Measurements from ENCODE around the gene SHH.
"Not testable (repeated sequence)": the region's sequence is repeated elsewhere in the genome, so short reads cannot be mapped to it uniquely, and the experiment has no call there.

The SHH gene

GRCh38 chr7:155818820-155819168, 6.5 kb upstream of the SHH start:
- DNase-seq: no peak

GRCh38 chr7:155818154-155818819, 6.0 kb upstream of the SHH start:
- no peak for DNase-seq

GRCh38 chr7:155817515-155817914, 5.3 kb upstream of the SHH start:
- not testable (repeated sequence) for DNase-seq

- no peak for DNase-seq
Observed at GRCh38 chr7:155816996-155817395, 4.7 kb upstream of the SHH start.

- DNase-seq: no peak
Observed at GRCh38 chr7:155816192-155816508, 3.9 kb upstream of the SHH start.

DNA sequence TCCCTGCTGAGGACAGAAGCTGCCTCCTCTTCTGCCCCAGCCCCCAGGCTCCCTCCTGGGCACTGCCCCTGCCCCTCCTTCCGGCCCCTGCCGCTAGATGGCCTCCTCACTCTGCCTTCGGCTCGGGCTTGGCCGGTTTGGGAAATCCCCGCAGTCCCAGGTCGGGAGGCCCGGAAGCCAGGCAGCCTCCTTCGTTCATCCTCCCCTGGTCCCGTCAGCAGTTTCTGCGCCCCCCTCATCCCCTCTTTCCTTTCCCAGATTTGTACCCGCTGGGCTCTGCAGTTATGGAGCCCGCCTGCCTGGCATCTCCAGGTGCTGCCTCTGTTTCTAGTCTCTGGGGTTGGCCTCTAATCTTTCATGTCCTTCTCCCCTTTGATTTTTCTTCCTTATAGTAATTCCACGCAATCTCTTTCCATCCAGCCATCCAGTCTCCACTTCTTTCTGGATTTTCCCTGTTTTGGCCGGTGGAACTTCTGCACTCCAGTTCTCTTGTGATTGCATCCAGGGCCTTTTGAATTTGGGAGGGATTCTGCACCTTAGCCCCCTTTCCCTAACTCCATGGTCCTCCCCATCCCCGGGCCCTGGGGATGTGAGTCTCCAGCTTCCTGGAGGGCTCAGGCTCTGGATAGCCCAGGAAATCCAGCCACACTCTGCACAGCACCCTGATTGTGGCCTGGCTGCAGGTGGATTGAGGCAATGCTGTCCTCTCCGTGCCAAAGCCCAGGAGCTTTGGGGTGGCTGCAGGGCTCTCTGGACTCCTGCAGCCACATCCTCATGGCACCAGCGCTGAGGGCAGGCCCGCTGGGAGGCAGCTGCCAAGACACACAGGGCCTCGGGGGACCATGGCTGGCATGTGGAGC, 3.3 kb upstream of the SHH start:
- DNase-seq: no peak

DNA sequence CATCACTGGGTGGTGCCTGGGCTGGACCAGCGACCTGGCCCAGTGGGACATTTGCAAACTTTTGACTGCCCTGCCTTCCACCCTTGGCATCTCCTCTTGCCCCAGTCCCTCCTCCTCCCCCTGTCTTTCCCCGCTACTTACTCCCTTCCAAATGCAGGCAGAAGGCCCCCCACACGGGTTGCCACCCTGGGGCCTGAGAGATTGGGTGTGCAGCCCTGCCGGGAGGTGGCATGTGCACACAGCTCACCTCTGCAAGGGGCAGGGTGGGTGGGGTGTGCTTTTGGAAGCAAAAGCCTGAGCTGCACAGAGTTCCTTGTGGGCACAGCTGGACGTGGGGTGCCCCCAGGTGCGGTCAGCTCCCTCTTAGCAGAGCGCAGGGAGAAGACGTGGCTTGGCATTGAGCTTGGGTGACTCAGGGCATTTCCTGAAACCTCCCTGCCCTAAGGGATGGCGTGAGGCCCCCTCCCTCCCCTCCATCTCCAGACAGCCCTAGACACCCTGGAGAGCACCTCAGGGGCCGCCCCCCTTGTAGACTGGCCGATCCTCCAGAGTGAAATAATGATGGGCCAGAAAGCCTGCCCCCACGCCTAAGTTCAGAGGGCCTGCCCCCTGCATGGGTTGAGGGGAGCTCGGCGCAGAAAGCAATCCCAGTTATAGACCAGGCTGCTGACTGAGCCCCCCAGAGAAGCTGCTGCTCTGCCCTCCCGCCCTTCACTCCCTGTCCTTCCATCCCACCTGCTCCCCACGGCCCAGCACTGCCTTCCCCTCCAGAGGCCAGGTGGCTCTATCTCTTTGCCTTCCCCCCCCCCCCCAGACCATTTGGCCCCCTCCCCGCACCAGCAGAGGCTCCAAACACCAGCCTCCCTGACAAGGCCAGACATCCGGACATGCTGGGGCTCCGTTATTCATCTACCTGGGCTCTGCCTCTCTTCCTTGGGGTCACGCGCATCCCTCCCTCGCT, 2.3 kb upstream of the SHH start:
- no peak for DNase-seq

DNA sequence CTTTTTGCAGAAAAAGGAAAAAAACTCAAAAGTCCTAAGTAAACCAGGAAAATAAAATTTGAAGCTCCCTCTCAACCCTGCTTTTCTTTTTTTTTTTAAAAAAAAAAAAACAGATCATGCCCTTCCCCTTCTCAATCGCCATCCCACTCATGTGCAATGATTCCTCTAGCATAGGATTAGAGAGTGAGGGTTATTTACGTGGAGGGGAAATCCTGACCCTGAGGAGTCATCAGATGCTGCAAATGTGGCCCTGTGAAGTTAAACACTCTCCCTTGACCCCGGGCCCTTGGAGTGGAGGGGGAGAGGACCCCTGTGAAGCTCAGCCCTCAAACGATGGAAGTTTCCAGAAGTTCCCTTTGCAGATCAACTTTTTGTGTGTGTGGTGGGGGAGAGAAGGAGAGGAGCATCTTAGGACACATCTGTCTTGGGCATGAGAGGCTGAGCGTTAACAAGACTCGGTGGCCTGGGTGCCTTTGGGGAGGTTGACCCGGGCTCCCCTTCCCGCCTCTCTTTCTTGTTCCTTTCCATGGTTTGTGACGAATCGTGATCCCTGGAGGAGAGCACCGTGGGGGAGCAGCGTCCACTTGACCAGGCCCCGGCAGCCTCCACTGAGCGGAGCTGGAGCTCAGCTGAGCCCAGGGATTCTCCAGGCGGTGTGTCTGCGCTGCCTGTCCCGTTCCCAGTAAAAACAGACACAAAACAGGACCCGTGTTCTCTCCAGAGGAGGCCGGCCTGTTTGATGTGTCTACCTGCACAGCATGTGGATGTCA, 1.5 kb upstream of the SHH start:
- DNase-seq: no peak

DNA sequence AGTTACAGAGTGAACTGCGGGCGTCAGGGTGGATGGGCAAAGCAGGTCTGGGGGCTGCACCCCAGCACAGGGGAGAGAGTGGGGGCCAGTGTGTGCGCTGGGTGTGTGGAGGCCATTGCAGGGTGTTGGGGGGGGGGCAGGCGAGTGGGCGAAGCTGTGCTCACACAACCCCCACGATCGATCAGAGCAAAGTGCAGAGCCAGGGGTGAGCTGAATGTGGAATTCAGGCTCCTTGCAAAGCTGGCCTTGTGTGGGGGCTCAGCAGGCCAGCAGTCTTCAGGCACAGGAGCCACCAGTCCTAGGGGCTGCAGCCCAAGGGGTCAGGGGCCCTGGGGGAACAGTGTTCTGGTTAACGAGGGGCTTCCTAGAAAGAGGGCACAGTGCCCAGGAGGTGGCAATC, 862 bp upstream of the SHH start:
- DNase-seq: no peak

DNA sequence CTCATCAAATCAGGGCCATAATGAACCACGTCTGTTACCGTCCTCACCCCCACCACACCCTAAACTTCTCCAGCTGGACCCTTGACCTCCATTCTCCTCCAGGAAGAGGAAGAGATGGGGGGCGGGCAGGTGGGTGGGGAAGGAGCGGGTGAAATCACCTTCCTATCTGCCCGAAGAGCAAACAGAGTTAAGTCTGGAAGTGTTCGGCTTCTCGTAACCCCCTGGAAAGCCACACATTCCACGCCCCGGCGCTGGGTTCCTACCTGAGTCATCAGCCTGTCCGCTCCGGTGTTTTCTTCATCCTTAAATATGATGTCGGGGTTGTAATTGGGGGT, 736 bp downstream of the SHH start:
- DNase-seq: no peak

GRCh38 chr7:155810770-155811559, 1.3 kb downstream of the SHH start:
- DNase-seq: no peak

DNA sequence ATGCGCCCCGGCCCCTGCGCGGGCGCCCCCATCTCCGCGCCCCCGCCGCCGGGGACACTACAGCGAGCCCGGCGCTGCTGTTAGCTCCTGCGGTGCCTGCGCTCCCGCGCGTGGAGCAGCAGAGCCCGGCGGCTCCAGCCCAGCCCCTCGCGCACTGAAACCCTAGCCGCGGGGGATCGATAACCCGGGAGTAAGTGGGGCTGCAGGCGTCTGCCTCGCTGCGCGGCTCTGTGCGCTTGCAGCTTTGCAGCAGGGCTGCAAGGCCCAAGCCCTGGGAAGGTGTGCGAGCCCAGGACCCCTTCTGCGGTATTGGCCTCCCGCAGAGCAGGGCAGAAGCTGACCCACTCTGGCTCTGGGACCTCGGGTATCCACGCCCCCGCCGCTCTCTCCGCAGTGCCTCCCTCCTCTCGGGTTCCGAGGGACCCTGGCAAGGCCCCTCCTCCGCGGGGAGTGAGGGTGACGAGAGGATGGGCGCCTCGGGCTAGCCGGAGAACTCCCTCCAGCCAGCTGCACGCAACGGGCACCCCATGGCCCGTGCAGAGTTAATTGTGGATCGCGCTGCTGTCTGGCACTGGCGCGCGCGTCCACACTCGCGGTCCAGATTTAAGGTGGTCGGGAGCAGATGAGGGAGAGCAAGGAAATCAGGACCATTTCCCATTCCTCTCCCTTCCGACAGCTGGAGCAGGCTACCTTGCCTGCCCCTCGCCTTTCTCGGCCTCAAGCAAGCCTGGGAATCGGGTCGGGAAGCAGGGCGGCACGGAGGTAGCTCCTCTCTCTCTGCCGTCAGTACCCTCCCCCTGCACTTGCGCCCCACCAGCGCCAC, 2.1 kb downstream of the SHH start:
- no peak for DNase-seq

GRCh38 chr7:155809332-155809946, 2.8 kb downstream of the SHH start:
- no peak for DNase-seq

- DNase-seq: no peak
Observed at GRCh38 chr7:155808549-155809331, 3.5 kb downstream of the SHH start.

GRCh38 chr7:155807789-155808548, 4.3 kb downstream of the SHH start:
- DNase-seq: no peak

DNA sequence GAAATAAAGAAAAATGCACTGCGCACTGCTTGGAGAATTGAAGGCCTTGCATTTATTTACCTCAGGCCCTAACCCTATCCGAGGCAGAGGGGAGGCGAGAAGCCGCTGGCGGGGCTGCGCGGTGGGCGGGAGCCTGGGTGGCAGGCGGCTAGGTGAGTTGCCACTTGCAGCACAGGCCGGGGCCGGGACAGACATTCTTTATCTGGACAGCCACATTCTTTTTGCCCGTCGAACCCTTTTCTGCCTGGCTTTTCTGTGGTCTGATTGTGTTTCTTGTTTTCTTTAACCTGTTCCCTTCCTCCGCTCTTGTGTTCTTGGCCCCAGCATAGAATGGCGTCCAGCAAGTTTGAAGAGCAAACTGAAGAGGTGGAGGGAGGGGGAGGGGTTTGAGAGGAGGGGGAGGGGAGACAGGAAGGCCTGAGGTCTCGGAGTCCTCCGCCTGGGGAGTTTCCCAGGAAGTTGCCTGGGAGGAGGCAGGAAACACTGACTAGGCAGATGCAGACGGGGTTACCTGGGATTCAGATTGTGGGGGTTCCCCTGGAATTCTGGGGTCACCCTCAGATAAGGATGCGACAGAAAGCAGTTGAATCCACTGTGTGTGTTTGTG, 5.1 kb downstream of the SHH start:
- DNase-seq: no peak

- no peak for DNase-seq
Observed at GRCh38 chr7:155806096-155806871, 6.0 kb downstream of the SHH start.

DNA sequence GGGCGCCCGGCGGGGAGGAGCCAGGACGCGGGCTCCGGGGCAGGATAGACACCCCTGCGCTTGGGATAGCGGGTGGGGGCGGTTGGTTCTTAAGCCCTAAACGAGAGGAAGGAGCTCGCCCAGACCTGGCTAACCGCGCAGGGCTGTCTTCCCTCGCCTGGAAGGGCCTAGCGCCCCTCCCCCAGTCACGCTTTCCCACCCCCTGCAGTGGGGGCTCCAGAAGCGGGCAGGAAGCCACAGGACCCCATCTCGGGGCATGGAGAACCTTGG, 6.5 kb downstream of the SHH start:
- DNase-seq: no peak
